HG03097 (cell line): Measurements from ENCODE around the gene FLII.

ENCODE experiments used
- ATAC-seq: cut with Tn5 transposase; IDR thresholded peaks from one replicate; pipeline ENCODE4 v1.9.1; 2021; ENCODE audit not compliant: unreplicated experiment, low FRiP score

The FLII gene

DNA sequence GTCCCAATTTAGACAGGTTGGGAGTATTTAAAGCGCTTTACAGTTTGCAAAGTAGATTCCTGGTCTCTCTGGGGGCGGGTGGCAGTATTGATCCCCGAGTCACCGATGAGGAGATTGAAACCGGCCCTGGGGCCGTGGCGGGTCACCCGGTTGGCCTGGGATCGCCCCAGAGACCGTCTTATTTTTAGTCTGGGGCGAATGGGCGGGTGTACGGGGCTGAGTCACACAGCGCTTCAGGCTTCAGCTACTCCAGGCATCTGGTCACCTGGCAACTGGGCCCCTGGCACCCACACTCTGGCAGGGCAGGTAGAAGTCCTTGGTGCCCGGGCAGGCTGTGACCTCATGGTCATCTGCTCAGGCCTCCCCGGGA is 2.6 kb upstream of the FLII start:
- ATAC-seq, result no peak

DNA sequence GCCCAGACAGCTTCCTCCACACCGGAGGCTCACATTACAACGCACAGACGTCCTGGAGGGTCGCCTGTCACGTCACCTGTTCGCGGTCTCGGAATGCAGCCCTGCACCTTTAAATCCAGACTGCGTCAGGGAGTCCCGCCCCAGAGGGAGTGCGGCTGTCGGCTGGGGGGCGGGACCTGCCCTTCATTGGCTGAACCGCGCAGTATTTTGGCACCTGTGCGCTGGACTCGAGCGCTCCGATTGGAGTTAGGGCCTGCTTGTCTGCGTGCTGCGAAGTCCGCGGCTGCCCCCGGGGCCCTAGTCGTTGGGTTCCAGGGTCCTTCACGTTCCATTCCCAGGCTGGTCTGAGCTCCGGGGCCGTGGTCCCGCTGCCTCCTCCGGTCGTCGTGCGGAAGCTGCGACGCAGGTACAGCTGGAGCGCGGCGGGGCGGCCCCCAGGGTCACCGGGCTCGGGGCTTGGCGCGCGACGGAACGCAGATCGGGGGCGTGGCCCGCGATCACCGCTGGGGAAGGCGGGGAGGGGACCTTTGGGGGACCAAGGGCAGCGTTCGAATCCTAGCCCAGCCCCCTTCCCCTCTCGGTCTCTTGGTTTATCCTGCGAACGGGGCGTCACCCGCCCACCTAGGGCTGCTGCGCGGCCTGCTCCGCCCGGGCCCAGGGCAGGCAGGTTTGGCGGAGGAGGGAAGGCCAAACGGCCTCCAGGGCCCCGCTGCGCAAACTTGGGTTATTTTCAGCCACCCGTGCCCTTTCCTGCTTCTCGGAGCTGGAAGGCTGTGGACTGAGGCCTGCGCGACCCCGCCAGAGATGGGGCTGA is 2.0 kb upstream of the FLII start, which contains the start of gene MIEF2:
MIEF2 (plus strand) TSS at position 331 of the 814 bp plus-strand sequence. CDS start 2,059 bp downstream, outside the sequence.
- ATAC-seq, result peak; percentile 71

DNA sequence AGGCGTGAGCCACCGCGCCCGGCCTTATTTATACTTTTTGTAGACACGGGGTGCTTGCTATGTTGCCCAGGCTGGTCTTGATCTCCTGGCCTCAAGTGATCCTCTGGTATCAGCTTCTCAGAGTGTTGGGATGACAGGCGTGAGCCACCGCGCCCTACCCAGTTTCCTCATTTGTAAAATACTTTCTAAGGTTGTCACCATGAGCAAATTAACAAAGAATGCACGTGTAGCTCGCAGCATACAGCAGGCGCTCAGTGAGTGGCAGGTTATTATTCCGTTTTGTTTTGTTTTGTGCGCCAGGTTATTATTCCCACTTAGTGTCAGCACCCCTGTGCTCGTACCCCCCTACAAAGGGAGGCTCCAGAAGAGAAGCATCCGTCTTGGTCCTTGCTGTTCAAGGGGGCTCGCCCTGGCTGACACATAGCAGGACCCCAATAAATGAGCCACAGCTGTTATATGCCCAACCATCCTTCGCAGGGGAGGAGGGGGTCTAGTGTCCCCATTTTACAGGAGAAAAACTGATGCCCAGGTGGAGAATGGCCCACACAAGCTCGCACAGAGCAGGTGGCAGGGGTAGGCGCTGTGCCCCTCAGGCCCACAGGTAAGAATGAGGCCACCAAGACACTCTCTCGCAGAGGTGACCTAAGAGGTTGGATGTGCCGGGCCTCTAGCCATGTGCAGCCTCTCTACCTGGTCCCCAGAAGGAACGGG is 1.2 kb upstream of the FLII start:
- ATAC-seq, result no peak

DNA sequence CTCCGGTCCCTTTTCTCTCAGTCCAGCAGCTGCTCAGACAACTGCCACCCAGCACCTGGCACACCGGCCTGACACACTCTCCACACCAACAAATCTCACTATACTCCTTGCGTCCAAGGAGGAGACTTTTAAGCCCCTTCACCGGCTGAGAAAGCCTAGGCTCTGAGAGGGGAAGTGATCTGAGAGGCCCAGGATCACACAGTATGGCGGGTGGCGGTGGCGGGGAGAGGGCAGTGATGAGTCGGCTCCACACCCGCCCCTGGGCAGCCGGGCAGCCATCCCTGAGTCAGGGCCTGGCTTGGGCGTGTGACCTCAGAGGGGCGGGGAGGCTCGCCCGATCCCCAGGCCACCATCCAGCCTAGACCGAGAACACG is 569 bp downstream of the FLII start:
- ATAC-seq, result peak; percentile 29

DNA sequence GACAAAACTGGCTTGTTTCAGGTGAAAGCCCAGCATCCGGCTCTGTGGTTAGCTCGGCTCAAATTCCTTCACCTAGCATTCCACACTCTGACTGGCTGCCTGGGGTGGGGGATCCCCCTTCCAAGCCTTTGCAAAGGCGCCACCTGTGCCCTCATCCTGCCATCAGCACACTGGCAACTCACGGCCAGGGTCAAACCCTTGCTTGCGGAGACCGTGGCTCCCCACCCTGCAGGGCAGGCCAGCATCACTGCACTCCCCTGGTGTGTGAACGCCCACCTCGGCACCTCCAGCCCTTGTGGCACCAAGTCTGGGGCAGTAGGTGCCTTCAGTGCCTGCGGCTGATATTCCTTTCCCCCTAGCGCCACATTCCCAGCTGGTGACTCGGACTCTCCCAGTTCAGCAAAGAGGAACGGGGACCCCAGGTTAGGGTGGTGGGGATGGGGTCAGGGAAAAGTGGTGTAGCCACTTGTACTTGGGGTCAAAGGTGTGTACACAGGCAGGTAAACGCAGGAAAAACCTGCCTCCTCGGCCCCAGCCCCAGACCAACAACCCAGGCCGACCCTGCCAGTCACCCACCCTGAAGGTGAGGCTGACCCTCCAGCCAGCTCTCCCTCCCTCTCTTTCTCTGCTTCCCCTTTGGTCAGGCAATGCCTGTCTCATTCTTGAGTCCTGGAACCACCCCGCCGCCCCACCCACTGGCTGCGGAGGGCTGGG is 1.1 kb downstream of the FLII start:
- no peak for ATAC-seq

DNA sequence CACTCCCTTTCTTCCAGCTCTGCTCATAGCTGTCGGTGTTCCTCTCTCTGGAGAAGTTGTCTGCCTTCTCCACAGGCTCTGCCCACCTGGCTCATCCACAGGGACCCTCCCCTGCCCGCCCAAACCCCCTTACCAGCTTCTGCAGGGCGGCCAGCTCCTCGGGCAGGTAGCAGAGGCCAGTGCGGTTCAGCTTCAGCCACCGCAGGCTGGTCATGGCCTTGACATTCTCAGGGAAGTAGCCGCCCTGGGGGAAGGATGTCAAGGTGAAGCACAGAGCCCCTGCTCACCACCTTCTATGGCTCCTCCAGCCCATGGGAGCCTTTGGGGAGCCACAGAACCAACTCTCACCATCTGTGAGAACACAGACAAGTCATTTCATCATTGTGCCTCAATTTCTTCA is 1.8 kb downstream of the FLII start:
- ATAC-seq, result no peak

DNA sequence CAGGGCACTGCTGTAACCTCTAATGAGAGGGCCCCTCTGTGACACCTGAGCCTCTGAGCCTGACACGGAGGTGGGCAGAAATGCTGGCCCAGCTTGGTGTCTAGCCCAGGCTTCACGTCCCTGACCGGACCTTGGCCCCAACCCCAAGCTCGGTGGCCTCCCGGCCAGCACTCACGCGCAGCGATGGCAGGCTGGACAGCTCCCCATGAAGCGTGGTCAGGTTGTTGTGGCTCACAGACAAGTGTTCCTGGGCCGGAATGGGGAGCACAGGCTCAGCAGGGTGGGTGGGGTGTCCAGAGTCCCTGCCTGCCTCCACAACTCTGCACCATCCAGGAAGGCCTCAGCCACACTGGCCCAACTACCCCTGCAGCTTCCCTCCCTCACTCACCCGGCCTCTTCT is 2.2 kb downstream of the FLII start:
- ATAC-seq, result no peak

DNA sequence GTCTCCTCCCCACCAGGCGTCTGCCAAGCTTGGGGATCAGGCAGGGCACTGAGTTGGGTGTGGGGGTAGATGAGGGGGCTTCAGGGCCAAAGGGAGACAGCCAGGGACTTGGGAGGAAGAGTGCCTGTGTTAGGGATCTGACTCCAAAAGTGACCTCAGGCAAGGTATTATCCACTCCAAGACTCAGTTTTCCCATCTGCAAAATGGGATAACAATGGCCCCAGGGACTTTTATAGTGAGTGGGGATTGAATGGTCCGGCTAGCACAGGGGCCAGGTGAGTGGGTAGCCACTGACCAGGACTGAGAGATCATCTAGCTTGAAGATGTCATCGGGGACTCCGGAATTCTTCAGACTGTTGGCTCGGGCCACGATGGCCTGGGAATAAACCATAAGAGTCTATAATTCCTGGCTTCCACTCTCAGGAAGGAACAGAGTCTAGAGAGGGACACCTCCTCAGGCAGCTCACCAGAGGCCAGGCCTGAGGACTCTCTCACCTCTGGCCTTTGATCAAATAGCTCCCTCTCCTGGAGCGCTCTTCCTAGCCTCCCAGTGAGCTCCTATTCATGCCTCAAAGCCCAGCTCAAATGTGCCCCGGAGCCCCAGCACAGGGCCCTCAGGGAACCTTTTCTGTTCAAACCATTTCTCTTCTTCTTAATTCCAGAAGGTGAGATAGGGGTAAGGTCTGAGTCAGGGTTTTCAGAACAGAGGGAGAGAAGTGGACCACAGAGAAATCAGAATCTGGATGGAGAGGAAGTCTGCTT is 3.5 kb downstream of the FLII start:
- no peak for ATAC-seq

DNA sequence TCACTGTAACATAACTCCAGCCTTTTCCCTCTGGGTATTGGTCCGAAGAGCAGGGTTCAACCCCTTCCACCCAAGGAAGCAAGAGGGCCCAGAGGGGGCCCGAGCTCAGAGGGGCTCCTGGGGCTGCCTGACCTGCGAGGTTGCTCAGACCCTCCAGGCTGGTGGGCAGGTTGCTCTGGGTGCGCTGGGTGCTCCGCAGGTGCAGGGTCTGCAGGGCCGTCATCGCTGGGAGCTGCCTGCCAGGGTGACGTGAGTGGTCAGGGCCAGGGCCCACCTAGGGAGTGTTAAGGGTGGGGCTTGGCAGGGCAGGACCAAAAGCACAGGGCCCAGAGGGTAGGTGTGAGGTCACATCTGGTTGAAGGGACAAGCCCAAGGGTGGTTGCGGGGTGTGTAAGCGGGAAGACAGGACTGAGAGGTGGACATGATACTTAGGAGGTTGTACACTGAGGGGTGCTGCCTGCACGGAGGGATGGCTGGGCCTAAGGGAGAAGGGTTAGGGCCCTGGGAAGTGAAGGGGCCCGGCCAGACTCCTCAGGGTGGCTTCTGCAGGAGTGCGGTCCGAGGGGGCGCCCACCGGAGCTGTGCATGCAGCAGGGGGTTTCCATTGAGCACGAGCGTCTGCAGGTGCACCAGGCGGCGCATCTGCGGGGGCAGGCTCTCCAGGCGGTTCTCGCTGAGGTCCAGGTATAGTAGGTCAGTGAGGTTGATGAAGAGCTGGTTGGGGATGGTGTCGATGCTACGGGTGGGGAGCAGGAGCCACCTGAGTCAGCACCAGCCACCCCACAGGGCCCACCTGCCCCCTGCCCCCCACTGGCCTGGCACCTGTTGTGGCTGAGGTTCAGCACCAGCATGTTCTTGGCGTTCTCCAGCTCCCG is 4.4 kb downstream of the FLII start:
- no peak for ATAC-seq

DNA sequence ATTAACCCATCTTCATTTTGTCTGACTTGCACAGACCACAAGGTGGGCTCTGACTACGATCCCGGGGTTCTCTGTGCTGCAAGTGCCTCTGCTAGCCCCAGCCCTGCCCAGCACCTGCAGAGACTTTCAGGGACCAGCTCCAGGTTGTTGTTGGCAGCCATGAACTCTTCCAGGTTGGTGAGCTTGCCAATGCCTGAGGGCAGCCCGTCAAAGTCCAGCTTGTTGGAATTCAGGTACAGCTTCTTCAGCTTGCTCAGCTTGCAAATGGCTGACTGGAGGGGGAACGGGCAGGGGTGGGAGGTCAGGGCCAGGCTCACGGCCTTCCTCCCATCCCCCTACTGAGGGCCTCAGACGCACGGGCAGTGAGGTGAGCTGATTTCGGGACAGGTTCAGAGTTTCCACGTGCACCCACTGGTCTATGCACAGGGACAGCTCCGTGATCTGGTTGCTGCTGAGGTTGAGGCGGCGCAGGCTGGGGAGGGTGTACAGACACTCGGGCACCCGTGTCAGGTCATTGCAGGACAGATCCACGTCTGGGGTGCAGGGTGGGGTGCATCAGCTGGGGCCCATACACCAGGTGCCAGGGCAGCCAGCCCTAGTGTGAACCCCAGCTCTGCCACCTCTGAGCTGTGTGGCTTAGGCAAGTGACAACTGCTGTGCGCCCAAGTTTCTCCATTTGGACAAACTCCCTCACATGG is 5.2 kb downstream of the FLII start:
- no peak for ATAC-seq

DNA sequence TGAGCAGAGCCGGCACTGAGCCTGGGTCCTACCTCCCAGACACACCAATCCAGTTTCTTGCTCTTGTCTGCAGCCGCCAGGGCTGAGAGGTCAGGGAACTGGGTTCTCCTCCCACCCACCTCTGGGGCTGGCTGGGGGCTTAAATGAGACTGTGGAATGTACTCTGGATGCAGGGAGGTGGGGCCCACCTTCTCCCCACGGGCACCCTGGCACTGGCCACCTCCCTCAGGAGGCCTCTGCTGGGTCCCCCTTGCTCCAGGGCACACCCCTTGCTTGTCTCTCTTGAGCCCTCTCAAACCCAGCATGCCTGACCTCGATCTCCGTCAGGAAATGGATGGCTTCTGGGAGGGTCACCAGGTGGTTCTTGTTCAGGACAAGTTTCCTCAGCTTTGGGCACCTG is 6.4 kb downstream of the FLII start:
- ATAC-seq, result no peak

DNA sequence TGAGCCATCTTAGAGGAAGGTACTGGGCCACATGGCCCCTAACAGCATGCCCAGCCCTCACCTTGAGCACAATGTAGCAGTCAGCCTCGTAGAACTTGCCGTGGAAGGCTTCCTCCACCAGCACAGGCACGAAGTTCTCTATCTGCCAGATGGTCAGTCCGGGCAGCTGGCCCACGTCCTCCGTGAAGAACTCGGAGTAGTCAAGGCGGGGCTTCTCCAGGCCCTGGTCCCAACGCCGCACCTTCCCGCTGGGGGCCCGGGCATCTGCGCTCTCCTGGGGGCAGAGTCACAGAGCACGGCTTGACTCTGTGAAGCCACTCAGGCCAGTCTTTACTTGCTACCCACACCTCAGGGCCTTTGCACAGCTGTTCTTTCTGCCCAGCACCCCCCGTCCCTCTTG is 7.3 kb downstream of the FLII start:
- ATAC-seq, result no peak

DNA sequence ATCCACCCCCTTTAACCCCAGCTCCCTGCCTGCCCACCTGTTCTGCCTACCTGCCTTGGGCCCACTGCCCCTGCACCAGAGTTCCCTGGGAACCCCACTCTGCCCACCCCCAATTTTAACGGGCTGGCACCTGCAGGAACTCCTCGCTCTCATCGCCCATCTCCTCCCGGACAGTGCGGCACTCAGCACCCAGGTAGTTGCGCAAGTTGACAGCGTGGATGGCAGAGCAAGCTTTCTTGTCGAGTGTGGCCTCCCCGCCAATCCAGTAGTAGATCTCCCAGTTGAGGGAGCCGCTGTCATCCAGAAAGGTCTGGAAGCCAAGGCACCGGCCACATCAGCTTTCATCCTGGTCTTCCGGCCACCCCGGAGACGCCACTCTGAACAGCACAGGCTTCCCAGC is 7.8 kb downstream of the FLII start:
- ATAC-seq, result no peak

DNA sequence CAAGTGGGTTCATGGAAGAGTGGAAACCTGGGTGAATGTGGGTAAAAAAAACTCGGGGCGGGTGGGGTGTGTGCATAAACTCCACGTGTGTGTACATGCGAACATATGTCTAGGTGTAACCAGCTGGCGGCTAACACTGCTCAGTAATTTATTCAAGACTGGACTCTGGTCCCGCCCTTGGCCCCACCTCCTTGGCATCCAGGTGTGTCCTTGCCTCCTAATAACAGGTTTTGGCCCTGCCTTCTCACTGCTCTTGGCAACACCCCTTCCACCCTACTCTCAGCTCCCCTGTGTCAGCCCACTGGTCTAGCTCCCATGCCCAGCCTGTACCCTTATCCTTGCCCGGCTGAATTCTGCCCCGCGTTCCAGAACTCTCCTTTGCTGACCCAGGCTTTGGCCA is 8.3 kb downstream of the FLII start:
- ATAC-seq, result no peak

DNA sequence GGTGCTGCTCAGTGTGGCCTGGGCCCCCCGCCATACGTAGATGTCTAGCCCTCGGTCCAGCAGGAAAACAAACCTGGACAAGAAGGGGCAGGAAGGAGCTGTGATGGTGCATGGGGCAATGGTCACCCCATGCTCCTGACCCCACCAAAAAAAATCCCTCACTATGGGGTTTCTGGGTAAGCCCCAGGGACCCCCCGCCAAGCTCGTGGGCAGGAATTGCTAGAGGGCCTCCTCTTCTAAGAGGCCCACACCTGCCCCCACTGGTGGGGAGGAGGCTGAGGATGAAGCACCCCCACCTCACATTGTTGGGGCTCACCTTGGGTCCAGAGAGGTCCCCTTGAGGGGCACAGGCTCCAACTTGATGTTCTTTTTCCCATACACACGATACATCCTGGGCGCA is 9.7 kb downstream of the FLII start:
- ATAC-seq, result no peak

DNA sequence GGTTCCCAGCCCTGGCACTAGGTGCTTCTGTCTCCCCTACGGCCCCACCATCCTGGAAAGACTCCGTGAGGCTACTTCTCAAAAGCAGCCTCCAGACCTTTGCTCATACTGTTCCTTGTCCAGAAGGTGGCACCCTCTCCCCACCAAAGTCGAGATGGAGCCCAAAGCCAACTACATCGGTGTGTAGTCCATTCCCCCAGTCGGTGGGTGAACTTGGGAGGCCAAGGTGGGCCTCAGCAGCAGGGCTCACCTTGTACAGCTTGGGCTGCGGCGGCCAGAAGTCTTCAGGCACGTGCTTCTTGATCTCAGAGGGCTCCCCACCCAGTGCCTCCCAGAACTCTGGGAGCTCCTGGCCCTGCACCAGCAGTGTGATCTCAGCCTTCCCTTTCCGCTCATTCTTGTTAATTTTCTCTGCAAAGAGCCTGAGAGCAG is 10.2 kb downstream of the FLII start:
- no peak for ATAC-seq

DNA sequence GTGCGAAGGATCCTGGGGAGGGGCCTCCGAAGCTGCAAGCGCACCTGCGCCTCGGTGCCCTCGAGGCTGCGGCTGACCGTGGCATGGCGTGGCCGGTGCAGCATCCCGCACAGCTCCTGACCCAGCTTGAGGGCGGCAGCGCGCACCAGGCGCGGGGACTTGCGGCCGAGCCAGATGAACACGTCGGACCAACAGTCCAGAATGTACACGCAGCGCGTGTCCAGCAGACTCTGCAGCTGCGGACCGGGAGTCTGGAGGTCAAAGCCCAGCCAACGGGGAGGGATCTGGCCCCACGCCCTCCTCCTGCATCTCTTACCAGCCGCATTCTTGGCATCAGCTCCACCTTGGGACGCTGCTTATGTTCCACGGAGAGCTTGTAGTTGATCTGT is 10.9 kb downstream of the FLII start:
- ATAC-seq, result no peak

DNA sequence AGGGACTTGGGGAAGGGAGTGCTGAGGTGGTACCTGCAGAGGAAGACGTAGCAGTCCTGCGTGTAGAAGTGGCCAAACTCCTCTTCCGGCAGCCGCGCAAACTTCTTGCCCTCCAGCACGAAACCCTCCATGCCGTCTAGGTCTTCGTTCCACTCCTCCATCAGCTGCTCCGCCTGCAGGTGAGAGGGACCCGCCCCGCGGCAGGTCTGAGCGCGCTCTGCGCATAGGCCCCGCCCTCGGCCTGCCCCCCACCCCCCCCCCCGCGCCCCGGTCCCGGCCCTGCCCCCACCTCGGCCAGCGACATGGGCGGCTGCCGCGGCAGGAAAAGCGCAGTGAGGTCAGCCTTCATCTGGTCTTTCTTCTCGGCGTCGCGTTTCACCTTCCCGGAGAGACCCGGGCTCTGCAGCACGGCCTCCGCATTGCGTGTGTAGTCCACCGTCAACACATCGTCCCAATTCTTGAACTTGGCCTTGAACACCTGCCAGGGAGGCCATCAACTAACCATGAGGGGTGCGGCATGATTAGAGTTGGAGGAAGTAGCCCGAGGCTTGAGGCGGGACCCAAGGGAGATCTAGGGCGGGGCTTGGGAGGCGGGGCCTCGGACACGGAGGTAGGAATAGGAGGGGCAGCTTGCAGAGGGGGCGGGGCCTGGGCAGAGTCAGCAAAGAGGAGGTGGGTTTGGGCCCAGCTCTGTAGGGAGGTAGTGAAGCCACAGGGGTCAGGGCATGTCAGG is 11.5 kb downstream of the FLII start:
- ATAC-seq, result no peak
